ENCODE measurements around the gene MALAT1.

MALAT1 gene

DNA sequence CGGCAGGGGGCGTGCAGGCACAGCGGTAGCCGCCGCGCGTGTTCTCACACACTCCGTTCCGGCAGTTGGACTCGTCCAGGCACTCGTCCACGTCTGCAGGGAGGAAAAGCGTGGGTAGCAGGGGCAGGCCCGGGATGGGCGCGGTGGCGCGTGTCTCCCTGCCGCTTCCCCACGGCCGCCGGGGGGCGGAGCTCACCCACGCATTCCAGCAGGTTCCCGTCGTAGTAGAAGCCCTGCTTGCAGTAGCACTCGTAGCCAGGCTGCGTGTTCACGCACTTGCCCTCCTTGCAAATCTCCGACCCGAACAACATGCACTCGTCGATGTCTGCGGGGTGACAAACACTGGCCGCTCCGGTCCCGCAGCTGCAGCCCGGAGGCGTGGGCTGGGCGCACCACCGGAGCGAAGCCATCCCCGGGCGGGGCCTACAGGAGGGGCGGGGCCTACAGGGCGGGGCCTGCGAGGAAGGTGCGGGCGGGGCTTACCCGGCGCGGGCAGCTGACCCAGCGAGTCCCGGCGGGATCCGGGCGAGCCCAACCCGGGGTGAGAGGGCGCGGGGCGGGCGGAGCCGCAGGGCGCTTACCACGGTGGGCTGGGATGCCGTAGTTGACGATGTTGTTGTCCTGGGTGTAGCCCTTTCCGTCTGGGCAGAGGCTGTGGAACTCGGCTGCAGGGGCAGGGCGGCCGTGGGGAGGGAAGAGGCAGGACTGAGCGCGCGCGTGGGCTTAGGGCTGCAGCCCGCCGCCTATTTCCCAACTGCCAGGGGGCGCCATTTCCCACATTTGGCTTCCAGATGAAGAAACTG is 41.6 kb downstream of the MALAT1 start:
- peak; percentile 75 for DNase-seq (ENCODE audit: low read depth)

- DNase-seq (ENCODE audit: low read depth) = no peak
These were observed 42.5 kb downstream of the MALAT1 start for GRCh38 chr11:65541093-65541982.

- DNase-seq (ENCODE audit: low read depth) = no peak
These were observed 44.0 kb downstream of the MALAT1 start for GRCh38 chr11:65542738-65543390.

- no peak for DNase-seq (ENCODE audit: low read depth)
These were observed 47.0 kb downstream of the MALAT1 start for GRCh38 chr11:65545853-65546216.

GRCh38 chr11:65546217-65546958 is 47.5 kb downstream of the MALAT1 start:
- peak; percentile 98 for DNase-seq (ENCODE audit: low read depth)

DNA sequence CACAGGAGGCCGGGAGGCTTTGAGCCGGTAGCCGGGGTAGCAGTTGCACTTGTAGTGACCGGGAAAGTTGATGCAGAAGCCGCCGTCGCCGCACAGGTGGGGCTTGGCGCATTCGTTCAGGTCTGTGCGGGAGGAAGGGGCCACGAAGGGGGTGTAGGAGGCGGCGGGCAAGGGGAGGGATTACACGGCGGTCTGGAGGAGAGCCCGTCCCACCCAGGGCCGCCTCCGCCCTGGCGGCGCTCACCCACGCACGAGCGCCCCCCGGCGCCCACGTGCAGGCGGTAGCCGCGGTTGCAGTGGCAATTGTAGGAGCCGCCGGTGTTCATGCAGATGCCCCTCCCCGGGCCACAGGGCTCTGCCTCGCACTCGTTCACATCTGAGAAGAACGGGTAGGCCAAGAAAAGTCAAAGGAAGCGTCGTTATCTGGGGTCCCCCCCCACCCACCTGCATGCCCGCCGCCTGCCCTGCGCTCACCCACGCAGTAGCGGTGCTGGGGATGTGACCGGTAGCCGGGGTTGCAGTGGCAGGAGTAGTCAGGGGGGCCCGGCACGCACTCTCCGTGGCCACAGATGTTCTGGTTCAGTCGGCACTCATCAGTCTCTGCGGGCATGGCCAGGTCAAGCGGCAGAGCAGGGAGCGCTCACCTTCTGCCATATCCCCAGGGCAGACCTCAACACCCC is 48.7 kb downstream of the MALAT1 start:
- DNase-seq (ENCODE audit: low read depth) = peak; percentile 38

DNA sequence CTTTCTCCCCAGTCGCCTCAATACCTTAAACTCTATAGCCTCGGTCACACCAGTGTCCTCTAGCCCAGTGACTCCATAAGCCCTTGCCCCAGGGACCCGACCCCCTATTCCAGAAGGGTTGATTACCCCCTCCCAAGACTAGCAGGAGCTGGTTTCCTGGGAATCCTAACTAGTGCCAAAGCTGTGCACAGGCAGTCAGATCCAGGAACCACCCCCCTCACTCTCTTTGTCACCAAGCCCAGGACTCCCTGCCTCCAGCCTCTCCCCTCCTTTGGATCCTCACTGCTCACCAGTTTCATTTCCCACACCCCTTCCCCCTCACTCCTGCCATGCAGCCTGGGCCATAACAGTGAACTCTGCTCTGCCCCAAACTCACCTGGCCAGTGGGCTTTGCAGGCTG is 49.5 kb downstream of the MALAT1 start:
- no peak for DNase-seq (ENCODE audit: low read depth)

- no peak for DNase-seq (ENCODE audit: low read depth)
These were observed 50.3 kb downstream of the MALAT1 start for GRCh38 chr11:65549096-65549495.

DNA sequence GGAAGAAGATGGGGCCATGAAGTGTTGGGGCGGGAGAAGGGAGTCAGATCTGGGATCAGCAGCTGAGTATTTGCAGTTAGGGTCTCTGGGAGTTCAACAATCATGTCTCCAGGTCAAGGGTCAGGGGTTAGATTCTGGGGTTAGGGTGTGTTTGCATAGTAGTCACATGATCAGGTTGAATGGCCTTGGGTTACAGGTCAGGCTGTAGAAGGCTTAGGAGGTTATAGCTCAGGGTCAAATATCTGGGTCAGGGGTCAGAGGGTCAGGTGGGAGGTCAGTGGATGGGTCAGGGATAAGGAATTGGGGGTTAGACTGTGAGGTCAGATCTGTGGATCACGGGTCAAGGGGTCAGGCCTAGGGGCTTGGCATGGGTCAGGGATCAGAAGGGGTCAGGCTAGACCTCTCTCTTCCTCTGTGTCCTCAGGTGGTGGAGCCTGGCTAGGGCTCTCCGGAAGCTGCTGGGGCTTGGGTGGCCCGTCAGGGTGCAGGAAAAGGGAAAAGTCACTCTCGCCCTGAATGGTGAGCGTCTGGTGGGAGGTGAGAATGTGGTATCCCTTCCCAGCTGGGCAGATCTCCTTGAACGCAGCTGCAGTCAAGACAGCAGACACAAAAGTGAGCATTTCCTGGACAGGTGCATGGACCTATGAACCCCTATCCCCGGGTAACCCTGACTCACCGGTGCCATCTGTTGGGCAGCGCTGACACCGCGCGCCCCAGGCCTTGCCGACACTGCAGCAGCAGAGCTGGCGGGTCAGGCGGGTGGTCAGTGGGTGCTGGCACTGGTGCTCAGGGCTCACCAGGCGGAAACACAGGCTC is 52.9 kb downstream of the MALAT1 start:
- DNase-seq (ENCODE audit: low read depth) = peak; percentile 50

- DNase-seq (ENCODE audit: low read depth) = no peak
These were observed 53.6 kb downstream of the MALAT1 start for GRCh38 chr11:65552388-65552951.

GRCh38 chr11:65553301-65554001 is 54.6 kb downstream of the MALAT1 start:
- peak; percentile 72 for DNase-seq (ENCODE audit: low read depth)

DNA sequence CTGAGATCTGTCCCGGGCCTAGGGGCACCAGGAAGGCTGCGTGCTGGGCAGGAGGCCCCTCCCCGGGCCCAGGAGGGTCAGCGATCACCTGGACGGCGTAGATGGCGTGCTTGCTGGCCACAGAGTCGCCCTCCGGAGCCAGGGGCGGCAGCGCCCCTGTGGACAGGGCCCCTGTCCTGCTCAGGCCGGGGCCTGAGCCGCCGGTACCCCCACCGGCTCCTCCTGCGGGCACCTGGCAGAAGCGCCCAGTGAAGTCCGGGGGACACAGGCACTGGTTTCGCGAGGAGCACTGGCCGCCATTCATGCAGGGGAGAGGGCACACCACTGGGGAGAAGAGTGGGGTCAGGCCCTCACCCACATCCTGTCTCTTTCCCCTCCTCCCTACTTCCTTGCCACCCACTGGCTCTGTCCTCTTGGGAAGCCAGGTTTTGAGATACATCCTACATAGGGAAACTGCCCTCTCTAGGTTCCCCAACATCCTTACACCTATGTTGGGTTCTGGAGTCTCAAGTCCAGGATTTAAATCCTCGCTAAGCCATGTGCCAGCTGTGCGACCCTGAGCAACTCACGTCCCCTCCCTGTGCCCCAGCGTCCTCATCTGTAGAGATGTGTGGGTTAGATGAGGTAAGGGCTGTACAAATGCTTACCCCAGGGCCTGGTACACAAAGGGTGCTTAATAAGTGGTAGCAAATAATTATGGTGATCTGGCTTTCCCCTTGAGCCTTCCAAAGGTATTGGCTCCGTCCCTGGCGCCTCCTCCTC is 55.4 kb downstream of the MALAT1 start:
- DNase-seq (ENCODE audit: low read depth) = no peak

GRCh38 chr11:65554842-65555430 is 56.1 kb downstream of the MALAT1 start:
- no peak for DNase-seq (ENCODE audit: low read depth)

- no peak for DNase-seq (ENCODE audit: low read depth)
These were observed 56.9 kb downstream of the MALAT1 start for GRCh38 chr11:65555693-65556231.

Measured in activated T-helper 1 cell treated with Interleukin-2 at 50 U/mL for 16 hours (primary cell).